Ovary (tissue), 3 donors: Measurements from ENCODE around the gene DAPK1.

Source experiments
- CTCF ChIP-seq, 3 donors: fragments of 450-650 bp in 2 of 3; fragments of 200-600 bp in 1 of 3; IDR thresholded peaks; one replicate each; pipeline versions ENCODE4 v1.5.1 to v1.8.0; 2016 to 2022; ENCODE audit warnings: antibody characterized with exemption in 3 of 3, mild to moderate bottlenecking in 1 of 3
- EP300 ChIP-seq: sonication (generic); formaldehyde crosslinking; IDR thresholded peaks from one replicate; pipeline ENCODE4 v1.6.1; 2017; ENCODE audit warnings: antibody characterized with exemption
- POLR2A ChIP-seq: fragments of 450-650 bp; IDR thresholded peaks from one replicate; pipeline ENCODE4 v1.6.1; 2017; ENCODE audit warnings: antibody characterized with exemption, mild to moderate bottlenecking, moderate library complexity
- donor health status: DM: no; HTN: no; CAD: no.

- TF ChIP-seq POLR2A (no peak), CTCF (IDR thresholded peaks at IDR 0.05) (no peak), EP300 (no peak)
These were observed 525 bp upstream of the DAPK1 start for GRCh38 chr9:87497080-87497603.
